ENCODE data around the gene ADGRL4.
A peak's percentile ranks its signal among the peaks of the same experiment; 100 is the strongest.

ADGRL4 gene

GRCh38 chr1:78919150-78919549, 87.4 kb downstream of the ADGRL4 start:
- no peak overlapping the region for H3K4me3 ChIP-seq (ENCODE audit: low read depth, low read length)
- TF ChIP-seq CTCF (conservative IDR thresholded peaks at IDR 0.05; ENCODE audit: low read depth, low read length), result no peak
- DNase-seq (ENCODE audit: low read depth), result no peak

GRCh38 chr1:78918157-78918556, 88.4 kb downstream of the ADGRL4 start:
- TF ChIP-seq CTCF (conservative IDR thresholded peaks at IDR 0.05; ENCODE audit: low read depth, low read length), result no peak
- H3K4me3 ChIP-seq (ENCODE audit: low read depth, low read length), result no peak overlapping the region
- DNase-seq (ENCODE audit: low read depth), result peak; percentile 10

GRCh38 chr1:78916986-78917385, 89.5 kb downstream of the ADGRL4 start:
- DNase-seq (ENCODE audit: low read depth), result no peak
- no peak for TF ChIP-seq CTCF (conservative IDR thresholded peaks at IDR 0.05; ENCODE audit: low read depth, low read length)
- no peak overlapping the region for H3K4me3 ChIP-seq (ENCODE audit: low read depth, low read length)

GRCh38 chr1:78913950-78914349, 92.6 kb downstream of the ADGRL4 start:
- peak; percentile 8 for DNase-seq (ENCODE audit: low read depth)
- no peak for TF ChIP-seq CTCF (conservative IDR thresholded peaks at IDR 0.05; ENCODE audit: low read depth, low read length)
- H3K4me3 ChIP-seq (ENCODE audit: low read depth, low read length), result no peak overlapping the region

GRCh38 chr1:78911956-78912880, 94.3 kb downstream of the ADGRL4 start:
- peak; percentile 19 for DNase-seq (ENCODE audit: low read depth)
- TF ChIP-seq CTCF (conservative IDR thresholded peaks at IDR 0.05; ENCODE audit: low read depth, low read length), result no peak
- H3K4me3 ChIP-seq (ENCODE audit: low read depth, low read length), result no peak overlapping the region

GRCh38 chr1:78902641-78903040, 103.9 kb downstream of the ADGRL4 start:
- no peak for DNase-seq (ENCODE audit: low read depth)
- H3K4me3 ChIP-seq (ENCODE audit: low read depth, low read length), result no peak overlapping the region
- no peak for TF ChIP-seq CTCF (conservative IDR thresholded peaks at IDR 0.05; ENCODE audit: low read depth, low read length)

- DNase-seq (ENCODE audit: low read depth), result no peak
- TF ChIP-seq CTCF (conservative IDR thresholded peaks at IDR 0.05; ENCODE audit: low read depth, low read length), result no peak
- H3K4me3 ChIP-seq (ENCODE audit: low read depth, low read length), result no peak overlapping the region
Measured at GRCh38 chr1:78894811-78895210, 111.7 kb downstream of the ADGRL4 start.
